HCT116 (cell line): Measurements from ENCODE around the gene PPP1R14B. TPM values are rescaled to one million over a fixed set of nuclear protein-coding genes. Genes with fewer than 3 reads are reported as not detected.

Experiments used
- ATAC-seq: fragments of 200-7000 bp; cut with Tn5 transposase; 2 replicates; pipeline ENCODE4 v1.9.1; 2020; ENCODE audit warnings: mild to moderate bottlenecking, moderate library complexity
- BruUV-seq: library from RNA; stranded (reverse); fragments of 400-500 nt; replicated peaks from 2 replicates; lab custom pipeline; 2021; lab: Mats Ljungman, UMichigan
- CTCF ChIA-PET: fragments of 300-600 bp; sonication (Branson Sonifier 250); formaldehyde crosslinking; loops from one replicate; lab custom pipeline; 2021; ENCODE audit warnings: antibody characterized with exemption; lab: Charles Lee
- POLR2A ChIA-PET: fragments of 300-600, 350-600 bp; sonication (Branson Sonifier 250); formaldehyde crosslinking; loops from one replicate; lab custom pipeline; 2021; ENCODE audit warnings: antibody characterized with exemption; lab: Charles Lee
- RAD21 ChIA-PET, 2 experiments: fragments of 300-600 bp; sonication (Branson Sonifier 250); formaldehyde crosslinking; loops; one replicate each; lab custom pipeline; 2023; ENCODE audit warnings: low total read pairs in 2 of 2; ENCODE audit not compliant: uncharacterized antibody in 2 of 2, unreplicated experiment in 2 of 2, low non-redundant PET in 1 of 2; lab: Charles Lee
- DNase-seq: peaks from one replicate; pipeline ENCODE4 v3.0.0-alpha.2; 2010; ENCODE audit warnings: low read depth, low spot score
- H2AFZ ChIP-seq: fragments of 200-600 bp; shearing (Covaris generic), sonication (generic); 2 replicates; pipeline ENCODE4 v1.6.1; 2017; ENCODE audit warnings: low read depth, mixed run types, mixed read lengths, antibody characterized with exemption, low read length; ENCODE audit not compliant: poor library complexity, severe bottlenecking
- H3K27ac ChIP-seq: 2 replicates; pipeline ENCODE4 v1.5.1; 2012; ENCODE audit warnings: low read depth, low read length
- H3K27me3 ChIP-seq: fragments of 200-600 bp; sonication (generic); 2 replicates; pipeline ENCODE4 v1.6.1; 2016; ENCODE audit warnings: mixed run types, low read length, mixed read lengths; ENCODE audit not compliant: insufficient read depth
- H3K36me3 ChIP-seq, 2 experiments: fragments of 200-500 bp in 1 of 2; fragments of 200-600 bp in 1 of 2; sonication (Bioruptor generic) in 1 of 2; sonication (generic) in 1 of 2; 2 replicates each; pipeline versions ENCODE4 v1.5.1 to v1.6.1; 2014 to 2016; ENCODE audit warnings: low read length in 2 of 2, inconsistent platforms in 1 of 2, mixed read lengths in 1 of 2, mixed run types in 1 of 2; ENCODE audit not compliant: insufficient read depth in 2 of 2, control insufficient read depth in 1 of 2
- H3K4me1 ChIP-seq, 2 experiments: fragments of 200-600 bp in 1 of 2; sonication (generic) in 1 of 2; 2 replicates each; pipeline versions ENCODE4 v1.5.1 to v1.6.1; 2012 to 2017; ENCODE audit warnings: low read length in 2 of 2, inconsistent platforms in 1 of 2, mild to moderate bottlenecking in 1 of 2, mixed read lengths in 1 of 2, mixed run types in 1 of 2, moderate library complexity in 1 of 2; ENCODE audit not compliant: insufficient read depth in 2 of 2, control insufficient read depth in 1 of 2
- H3K4me2 ChIP-seq: fragments of 200-600 bp; sonication (generic); 2 replicates; pipeline ENCODE4 v1.6.1; 2017; ENCODE audit warnings: mixed run types, low read length, mixed read lengths
- H3K4me3 ChIP-seq, 2 experiments: fragments of 200-600 bp in 1 of 2; sonication (generic) in 1 of 2; replicated peaks in 1 of 2; 2 replicates each; pipeline ENCODE4 v1.5.1; 2011 to 2016; ENCODE audit warnings: low read length in 2 of 2, control low read depth in 1 of 2, low read depth in 1 of 2, mild to moderate bottlenecking in 1 of 2, mixed read lengths in 1 of 2, mixed run types in 1 of 2
- H3K79me2 ChIP-seq: fragments of 200-600 bp; sonication (generic); 2 replicates; pipeline ENCODE4 v1.6.1; 2017; ENCODE audit warnings: mild to moderate bottlenecking, mixed run types, low read length, moderate library complexity, mixed read lengths; ENCODE audit not compliant: insufficient read depth
- H3K9ac ChIP-seq: fragments of 200-600 bp; sonication (generic); 2 replicates; pipeline ENCODE4 v1.6.1; 2016; ENCODE audit warnings: low read length, mixed read lengths
- H3K9me2 ChIP-seq: fragments of 200-600 bp; sonication (generic), shearing (Covaris generic); 2 replicates; pipeline ENCODE4 v1.6.1; 2017; ENCODE audit warnings: mixed run types, mild to moderate bottlenecking, moderate library complexity; ENCODE audit not compliant: insufficient read depth
- H3K9me3 ChIP-seq, 2 experiments: fragments of 200-500 bp in 1 of 2; fragments of 200-600 bp in 1 of 2; sonication (Bioruptor generic) in 1 of 2; sonication (generic) in 1 of 2; 2 replicates each; pipeline ENCODE4 v1.6.1; 2014 to 2017; ENCODE audit warnings: low read length in 2 of 2, mixed read lengths in 2 of 2, inconsistent platforms in 1 of 2, low read depth in 1 of 2, mild to moderate bottlenecking in 1 of 2, mixed run types in 1 of 2, moderate library complexity in 1 of 2; ENCODE audit not compliant: control insufficient read depth in 1 of 2, insufficient read depth in 1 of 2
- H4K20me1 ChIP-seq: fragments of 200-600 bp; sonication (generic), shearing (Covaris generic); 2 replicates; pipeline ENCODE4 v1.6.1; 2017; ENCODE audit warnings: mixed run types, mild to moderate bottlenecking, moderate library complexity; ENCODE audit not compliant: insufficient read depth
- CBX3 ChIP-seq: IDR thresholded peaks from 2 replicates; pipeline ENCODE4 v1.6.1; 2012; ENCODE audit warnings: low read depth
- CEBPB ChIP-seq: IDR thresholded peaks from 2 replicates; pipeline ENCODE4 v1.6.1; 2012; ENCODE audit warnings: low read depth
- POLR2A ChIP-seq: IDR thresholded peaks from 2 replicates; pipeline ENCODE4 v1.7.0; 2011; ENCODE audit warnings: borderline replicate concordance; ENCODE audit not compliant: insufficient read depth, insufficient read length; ENCODE audit errors: extremely low read depth
- RAD21 ChIP-seq: IDR thresholded peaks from 2 replicates; pipeline ENCODE4 v1.6.1; 2012; ENCODE audit warnings: low read depth, mild to moderate bottlenecking
- intact Hi-C: fragments of 100-400 bp; cut with micrococcal nuclease; formaldehyde crosslinking; loops from 2 replicates; pipeline ENCODE4 v1.10.0; 2022
- total RNA-seq: library from RNA; stranded (reverse); gene quantifications from one replicate; pipeline ENCODE4 v1.2.1, GENCODE V29; 2021; ENCODE audit not compliant: unreplicated experiment
- TF ChIP-seq, protein P1 (sequence below): IDR thresholded peaks from 2 replicates; pipeline ENCODE4 v1.6.1; 2011; ENCODE audit warnings: mild to moderate bottlenecking, low read length, moderate library complexity; ENCODE audit not compliant: insufficient replicate concordance; ENCODE audit errors: extremely low read depth

PPP1R14B gene
- total RNA-seq, 1 experiment from 2014 or later: 332 TPM

DNA sequence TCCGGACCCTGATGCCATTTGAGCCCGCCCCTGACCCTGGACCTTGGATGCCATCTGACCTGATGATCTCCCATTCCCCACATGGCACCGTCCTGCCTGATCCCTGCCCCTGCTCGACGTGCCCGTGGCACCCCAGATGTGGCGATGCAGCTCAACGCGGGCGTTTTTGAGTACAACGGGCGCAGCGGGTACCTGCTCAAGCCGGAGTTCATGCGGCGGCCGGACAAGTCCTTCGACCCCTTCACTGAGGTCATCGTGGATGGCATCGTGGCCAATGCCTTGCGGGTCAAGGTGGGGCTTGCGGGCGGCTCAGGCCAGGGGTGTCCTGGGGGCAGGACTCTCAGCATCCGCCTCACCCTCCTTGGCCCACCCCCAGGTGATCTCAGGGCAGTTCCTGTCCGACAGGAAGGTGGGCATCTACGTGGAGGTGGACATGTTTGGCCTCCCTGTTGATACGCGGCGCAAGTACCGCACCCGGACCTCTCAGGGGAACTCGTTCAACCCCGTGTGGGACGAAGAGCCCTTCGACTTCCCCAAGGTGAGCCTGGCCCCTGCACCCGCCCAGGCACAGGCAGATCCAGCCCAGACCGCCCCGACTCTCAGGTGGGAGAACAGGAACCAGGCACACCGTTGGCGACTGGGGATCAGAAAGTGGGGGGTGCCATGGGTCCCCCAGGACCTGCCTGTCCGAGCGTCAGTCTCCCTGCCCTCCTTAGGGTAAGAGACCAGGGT, 15.7 kb upstream of the PPP1R14B start:
- Histone ChIP-seq H3K27me3 (no peaks in the 10 kb centered on the region), H3K9me3 (no peaks in the 10 kb centered on the region), H4K20me1 (no peaks in the 10 kb centered on the region), H3K27ac (no peak overlapping the region; the same call in 1 of the 2 replicates), H3K9ac (no peak overlapping the region), H3K4me1 (peaks cover 0 to 1% of the 10 kb centered on the region in 2 experiments; a peak in 2 of 4 replicates), H2AFZ (no peak overlapping the region)
- POLR2A ChIA-PET: interaction anchor here (0.9 to 1.3 kb wide), 3 partner anchors 8 to 93 kb away, joined by 3 to 5 read pairs (median 3); no protein-coding TSS in a partner anchor
- ATAC-seq: no peak
- no peak for DNase-seq
- TF ChIP-seq CEBPB: no peak
- TF ChIP-seq, protein P1, sequence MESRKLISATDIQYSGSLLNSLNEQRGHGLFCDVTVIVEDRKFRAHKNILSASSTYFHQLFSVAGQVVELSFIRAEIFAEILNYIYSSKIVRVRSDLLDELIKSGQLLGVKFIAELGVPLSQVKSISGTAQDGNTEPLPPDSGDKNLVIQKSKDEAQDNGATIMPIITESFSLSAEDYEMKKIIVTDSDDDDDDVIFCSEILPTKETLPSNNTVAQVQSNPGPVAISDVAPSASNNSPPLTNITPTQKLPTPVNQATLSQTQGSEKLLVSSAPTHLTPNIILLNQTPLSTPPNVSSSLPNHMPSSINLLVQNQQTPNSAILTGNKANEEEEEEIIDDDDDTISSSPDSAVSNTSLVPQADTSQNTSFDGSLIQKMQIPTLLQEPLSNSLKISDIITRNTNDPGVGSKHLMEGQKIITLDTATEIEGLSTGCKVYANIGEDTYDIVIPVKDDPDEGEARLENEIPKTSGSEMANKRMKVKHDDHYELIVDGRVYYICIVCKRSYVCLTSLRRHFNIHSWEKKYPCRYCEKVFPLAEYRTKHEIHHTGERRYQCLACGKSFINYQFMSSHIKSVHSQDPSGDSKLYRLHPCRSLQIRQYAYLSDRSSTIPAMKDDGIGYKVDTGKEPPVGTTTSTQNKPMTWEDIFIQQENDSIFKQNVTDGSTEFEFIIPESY: no peak
- no peak for TF ChIP-seq RAD21
- no peak for TF ChIP-seq POLR2A
- TF ChIP-seq CBX3: no peak
- TF ChIP-seq, all 23 proteins: peak for 0
- Histone ChIP-seq H3K79me2 (peaks cover 6% of the 10 kb centered on the region; the same call in 1 of the 2 replicates), H3K4me3 (no peak overlapping the region), H3K9me2 (no peaks in the 10 kb centered on the region), H3K4me2 (no peak overlapping the region), H3K36me3 (peaks cover 19 to 54% of the 10 kb centered on the region in 2 experiments; a peak in 3 of 4 replicates)
- intact Hi-C loops: no loop called here
- no TSS peak for BruUV-seq
- RAD21 ChIA-PET: no interaction called here
- CTCF ChIA-PET: no interaction called here
